ENCODE data around the gene ORC6. TPM values are rescaled to one million over a fixed set of nuclear protein-coding genes. Genes with fewer than 3 reads are reported as not detected.

The ORC6 gene
- total and polyA plus RNA-seq, 2 donors from 2014 or later = 0.94 to 1.5 TPM

GRCh38 chr16:46746821-46747776, 57.6 kb downstream of the ORC6 start:
- intact Hi-C loops (cut with DNase I) = no loop called here
- no peak for FAIRE-seq
- no peak overlapping the region for H3K4me3 ChIP-seq (ENCODE audit: low read length in 3 of 3)
- H3K9me3 ChIP-seq (ENCODE audit: control insufficient read depth in 2 of 3, insufficient read depth in 1 of 3, low read length in 3 of 3) = no peaks in the 10 kb centered on the region
- no peak for DNase-seq
- no peak for TF ChIP-seq CTCF (IDR thresholded peaks at IDR 0.05; ENCODE audit: borderline replicate concordance, extremely low read depth, insufficient read depth)
- no peak overlapping the region for H3K9ac ChIP-seq (ENCODE audit: low read length in 3 of 3)
- no peak overlapping the region for H3K27ac ChIP-seq (ENCODE audit: low read depth in 2 of 2, low read length in 2 of 2)
- no peaks in the 10 kb centered on the region for H3K36me3 ChIP-seq (ENCODE audit: control insufficient read depth in 2 of 3, insufficient read depth in 3 of 3, low read length in 3 of 3)
- H3K4me1 ChIP-seq (ENCODE audit: control insufficient read depth in 2 of 3, insufficient read depth in 2 of 3, low read depth in 1 of 3, low read length in 3 of 3) = no peaks in the 10 kb centered on the region
- no peaks in the 10 kb centered on the region for H3K27me3 ChIP-seq (ENCODE audit: control insufficient read depth, insufficient read depth, low read length)

Other genes with a start within 250 kb of the ORC6 start
- 1.6 TPM for gene SHCBP1, start 68.3 kb upstream of the ORC6 start, total RNA-seq
- gene SHCBP1, start 68.3 kb upstream of the ORC6 start, polyA plus RNA-seq (ENCODE audit: insufficient read depth, low read depth, low replicate concordance) = 2.6 TPM
- 96.7 TPM for gene VPS35, start 481 bp upstream of the ORC6 start, total RNA-seq
- gene VPS35, start 481 bp upstream of the ORC6 start, polyA plus RNA-seq (ENCODE audit: insufficient read depth, low read depth, low replicate concordance) = 31.8 TPM
- 0.31 TPM for gene MYLK3, start 58.7 kb downstream of the ORC6 start, total RNA-seq
- 1.5 TPM for gene MYLK3, start 58.7 kb downstream of the ORC6 start, polyA plus RNA-seq (ENCODE audit: insufficient read depth, low read depth, low replicate concordance)
- 7.2 TPM for gene C16orf87, start 141.5 kb downstream of the ORC6 start, total RNA-seq
- gene C16orf87, start 141.5 kb downstream of the ORC6 start, polyA plus RNA-seq (ENCODE audit: insufficient read depth, low read depth, low replicate concordance) = 11.2 TPM
- 6.5 TPM for gene GPT2, start 194.7 kb downstream of the ORC6 start, total RNA-seq
- gene GPT2, start 194.7 kb downstream of the ORC6 start, polyA plus RNA-seq (ENCODE audit: insufficient read depth, low read depth, low replicate concordance) = 37.1 TPM